CD4-positive, alpha-beta T cell treated with Interleukin-2 at 100 ng/mL for 4 hours (primary cell): ENCODE measurements around the gene VTI1A.
"Not testable (repeated sequence)": the region's sequence is repeated elsewhere in the genome, so short reads cannot be mapped to it uniquely, and the experiment has no call there.

ENCODE experiments used
- DNase-seq: peaks from one replicate; pipeline ENCODE4 v3.0.0-alpha.2; 2020; ENCODE audit warnings: low spot score

VTI1A gene

GRCh38 chr10:112723876-112724275 is 276.9 kb downstream of the VTI1A start:
- DNase-seq, result no peak

GRCh38 chr10:112724404-112724991 is 277.5 kb downstream of the VTI1A start:
- no peak for DNase-seq

- no peak for DNase-seq
Observed at GRCh38 chr10:112728118-112728883, 281.3 kb downstream of the VTI1A start.

GRCh38 chr10:112728997-112729396 is 282.0 kb downstream of the VTI1A start:
- DNase-seq, result no peak

GRCh38 chr10:112731450-112731849 is 284.4 kb downstream of the VTI1A start:
- DNase-seq, result not testable (repeated sequence)

- no peak for DNase-seq
Observed at GRCh38 chr10:112732277-112732921, 285.4 kb downstream of the VTI1A start.

- DNase-seq, result no peak
Observed at GRCh38 chr10:112735041-112735695, 288.2 kb downstream of the VTI1A start.

- DNase-seq, result no peak
Observed at GRCh38 chr10:112738606-112739591, 291.9 kb downstream of the VTI1A start.

GRCh38 chr10:112739592-112740353 is 292.8 kb downstream of the VTI1A start:
- DNase-seq, result no peak

- no peak for DNase-seq
Observed at GRCh38 chr10:112741830-112742402, 294.9 kb downstream of the VTI1A start.

- DNase-seq, result no peak
Observed at GRCh38 chr10:112744181-112745096, 297.4 kb downstream of the VTI1A start.

GRCh38 chr10:112746329-112746728 is 299.3 kb downstream of the VTI1A start:
- DNase-seq, result no peak

- DNase-seq, result no peak
Observed at GRCh38 chr10:112750427-112751167, 303.6 kb downstream of the VTI1A start.

- no peak for DNase-seq
Observed at GRCh38 chr10:112751651-112752050, 304.6 kb downstream of the VTI1A start.

- DNase-seq, result no peak
Observed at GRCh38 chr10:112752288-112752687, 305.3 kb downstream of the VTI1A start.

- DNase-seq, result no peak
Observed at GRCh38 chr10:112753961-112754411, 307.0 kb downstream of the VTI1A start.

- no peak for DNase-seq
Observed at GRCh38 chr10:112755446-112756234, 308.6 kb downstream of the VTI1A start.

GRCh38 chr10:112756235-112756527 is 309.2 kb downstream of the VTI1A start:
- DNase-seq, result no peak
